SU-DHL-6 (cell line): ENCODE measurements around the gene CDH16.

ENCODE experiments used
- CTCF ChIP-seq: fragments of 200-600 bp; sonication (generic); IDR thresholded peaks from one replicate; pipeline ENCODE4 v1.5.1; 2017; ENCODE audit warnings: antibody characterized with exemption, mild to moderate bottlenecking, low read length, moderate library complexity; ENCODE audit not compliant: insufficient read depth, poor library complexity, severe bottlenecking
- EZH2phosphoT487 ChIP-seq: fragments of 200-600 bp; sonication (generic), shearing (Covaris generic); conservative IDR thresholded peaks from 2 replicates; pipeline ENCODE4 v1.6.1; 2018; ENCODE audit warnings: mild to moderate bottlenecking, antibody characterized with exemption, low read length, moderate library complexity, mixed read lengths

GRCh38 chr16:66903544-66904427, 14.9 kb downstream of the CDH16 start:
- no peak for TF ChIP-seq CTCF
- TF ChIP-seq EZH2phosphoT487: no peak
